Measurements from ENCODE around the gene SUSD6.

DNA sequence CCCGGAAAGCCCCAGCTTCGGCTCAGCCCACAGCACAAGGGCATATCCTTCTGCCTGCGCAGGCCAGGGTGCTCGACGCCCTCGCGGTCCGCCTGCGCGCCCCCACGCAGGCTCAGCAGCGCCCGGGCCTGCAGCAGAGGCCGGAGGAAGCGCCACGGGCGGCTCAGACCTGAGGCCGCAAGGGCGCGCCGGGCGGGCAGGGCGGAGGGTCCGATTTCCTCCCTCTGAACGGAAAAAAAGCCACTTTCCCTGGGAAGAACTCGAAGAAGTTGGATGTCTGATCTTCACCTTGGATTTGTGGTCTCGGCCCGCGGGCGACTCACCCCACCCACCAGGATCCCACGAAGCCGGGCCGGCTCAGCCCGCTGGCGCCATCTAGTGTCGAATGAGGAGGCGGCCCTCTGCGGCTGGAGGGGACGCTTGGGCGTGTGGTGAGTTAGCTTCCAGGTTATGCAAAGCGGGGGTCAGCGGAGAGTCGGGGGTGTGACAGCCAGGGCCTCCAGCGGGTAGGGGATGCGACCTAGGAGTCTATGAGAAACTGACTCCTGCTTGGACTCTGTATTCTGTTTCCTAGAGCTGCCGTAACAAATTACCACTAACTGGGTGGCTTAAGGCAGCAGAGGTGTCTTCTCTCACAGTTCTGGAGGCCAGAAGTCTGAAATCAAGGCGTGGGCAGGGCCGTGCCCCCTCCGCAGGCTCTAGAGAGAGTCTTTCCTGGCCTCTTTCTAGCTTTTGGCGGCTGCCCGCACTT, 115.5 kb downstream of the SUSD6 start:
- TF ChIP-seq POLR2AphosphoS5 (IDR thresholded peaks at IDR 0.05; ENCODE audit: low read depth, low read length) (no peak), POLR2A (IDR thresholded peaks at IDR 0.05; ENCODE audit: low read depth, low read length) (no peak), TAF1 (IDR thresholded peaks at IDR 0.05; ENCODE audit: borderline replicate concordance, low read depth, low read length) (0 out of 2 replicates have a peak, but pooled peaks have one; percentile 27)
